B cell (primary cell): ENCODE measurements around the gene ERICH2. TPM values are rescaled to one million over a fixed set of nuclear protein-coding genes. Genes with fewer than 3 reads are reported as not detected.
A peak's percentile ranks its signal among the peaks of the same experiment; 100 is the strongest.

Experiments
- ATAC-seq: fragments of 200-7000 bp; cut with Tn5 transposase; one replicate; pipeline ENCODE4 v1.10.0; 2021; ENCODE audit warnings: low read depth, mild to moderate bottlenecking, moderate number of reproducible peaks, moderate library complexity
- CTCF ChIA-PET: fragments of 350-600 bp; sonication (Branson Sonifier 250); formaldehyde crosslinking; loops from one replicate; lab custom pipeline; 2021; ENCODE audit warnings: antibody characterized with exemption, inconsistent platforms; lab: Charles Lee
- POLR2A ChIA-PET: fragments of 350-600 bp; sonication (Branson Sonifier 250); formaldehyde crosslinking; loops from one replicate; lab custom pipeline; 2021; ENCODE audit warnings: antibody characterized with exemption; lab: Charles Lee
- DNase-seq: peaks from one replicate; pipeline ENCODE4 v3.0.0; 2013
- H2AFZ ChIP-seq: 2 replicates; pipeline ENCODE4 v1.6.1; 2012; ENCODE audit warnings: mild to moderate bottlenecking, low read depth, low read length; ENCODE audit not compliant: insufficient read depth, poor library complexity, severe bottlenecking
- H3K27ac ChIP-seq, 2 donors: 1 replicate in 1 of 2; 2 replicates in 1 of 2; pipeline ENCODE4 v1.5.1; 2012 to 2013; ENCODE audit warnings: low read length in 2 of 2, mild to moderate bottlenecking in 2 of 2, moderate library complexity in 1 of 2
- H3K27me3 ChIP-seq, 4 experiments: fragments of 200-600 bp in 1 of 4; sonication (generic) in 1 of 4; replicated peaks in 1 of 4; 1 replicate in 2 of 4; 2 replicates in 2 of 4; pipeline versions ENCODE4 v1.6.1 to v1.7.0; 2013 to 2016; ENCODE audit warnings: low read length in 3 of 4, mild to moderate bottlenecking in 2 of 4, mixed read lengths in 1 of 4, moderate library complexity in 1 of 4; ENCODE audit not compliant: insufficient read depth in 4 of 4, control insufficient read depth in 3 of 4; ENCODE audit errors: control extremely low read depth in 1 of 4
- H3K36me3 ChIP-seq, 2 experiments: replicated peaks in 1 of 2; 1 replicate in 1 of 2; 2 replicates in 1 of 2; pipeline versions ENCODE4 v1.6.1 to v1.7.1; 2013; ENCODE audit warnings: low read length in 1 of 2; ENCODE audit not compliant: insufficient read depth in 2 of 2, control insufficient read depth in 1 of 2; ENCODE audit errors: control extremely low read depth in 1 of 2, extremely low read depth in 1 of 2
- H3K4me1 ChIP-seq, 2 donors: fragments of 200-600 bp in 1 of 2; sonication (generic) in 1 of 2; 1 replicate in 1 of 2; 2 replicates in 1 of 2; pipeline versions ENCODE4 v1.5.1 to v1.6.1; 2013 to 2017; ENCODE audit warnings: low read length in 2 of 2; ENCODE audit not compliant: control insufficient read depth in 2 of 2, insufficient read depth in 2 of 2
- H3K4me2 ChIP-seq: replicated peaks from 2 replicates; pipeline ENCODE3; 2012; ENCODE audit warnings: mild to moderate bottlenecking, low read depth, low read length; ENCODE audit not compliant: poor library complexity, severe bottlenecking
- H3K4me3 ChIP-seq, 5 experiments: fragments of 200-600 bp in 1 of 5; sonication (generic) in 1 of 5; 1 replicate in 3 of 5; 2 replicates in 2 of 5; pipeline versions ENCODE4 v1.5.1 to v1.7.0; 2011 to 2016; ENCODE audit warnings: low read length in 4 of 5, mild to moderate bottlenecking in 4 of 5, low read depth in 2 of 5, control low read depth in 1 of 5, moderate library complexity in 1 of 5; ENCODE audit not compliant: insufficient read depth in 1 of 5; ENCODE audit errors: control extremely low read depth in 1 of 5, extremely low read depth in 1 of 5
- H3K79me2 ChIP-seq: fragments of 200-600 bp; sonication (generic); one replicate; pipeline ENCODE4 v1.6.0; 2016; ENCODE audit warnings: low read length; ENCODE audit not compliant: control insufficient read depth, insufficient read depth
- H3K9ac ChIP-seq: fragments of 200-600 bp; sonication (generic); 2 replicates; pipeline ENCODE4 v1.6.1; 2017; ENCODE audit warnings: mild to moderate bottlenecking, low read length, moderate library complexity
- H3K9me3 ChIP-seq, 3 donors: one replicate each; pipeline versions ENCODE4 v1.6.1 to v1.7.1; 2013; ENCODE audit warnings: low read length in 2 of 3; ENCODE audit not compliant: control insufficient read depth in 2 of 3, insufficient read depth in 1 of 3; ENCODE audit errors: control extremely low read depth in 1 of 3
- H4K20me1 ChIP-seq: 2 replicates; pipeline ENCODE4 v1.6.0; 2012; ENCODE audit warnings: mild to moderate bottlenecking, low read length; ENCODE audit not compliant: insufficient read depth, control insufficient read depth, poor library complexity, severe bottlenecking
- H3K27ac Mint-ChIP-seq: one replicate; pipeline ENCODE4 v1.8.0; 2021; ENCODE audit warnings: mixed read lengths
- H3K27me3 Mint-ChIP-seq: one replicate; pipeline ENCODE4 v1.8.0; 2021; ENCODE audit warnings: mixed read lengths
- H3K4me1 Mint-ChIP-seq: one replicate; pipeline ENCODE4 v1.8.0; 2021; ENCODE audit warnings: mixed read lengths
- H3K4me3 Mint-ChIP-seq: one replicate; pipeline ENCODE4 v1.8.0; 2021; ENCODE audit warnings: mixed read lengths
- H3K9me3 Mint-ChIP-seq: one replicate; pipeline ENCODE4 v1.8.0; 2022; ENCODE audit warnings: mixed read lengths; ENCODE audit not compliant: insufficient read depth
- EZH2 ChIP-seq: IDR thresholded peaks from 2 replicates; pipeline ENCODE4 v1.6.1; 2012; ENCODE audit warnings: borderline replicate concordance, low read depth, mild to moderate bottlenecking, moderate library complexity, low read length; ENCODE audit not compliant: insufficient read depth, poor library complexity, severe bottlenecking
- WGBS: methylation state at CpG from one replicate; pipeline ENCODE4 v1.1.5; 2013; ENCODE audit warnings: missing lambda C conversion rate; ENCODE audit not compliant: insufficient coverage; 5-methylcytosine and 5-hydroxymethylcytosine counted together
- intact Hi-C: fragments of 100-400 bp; cut with micrococcal nuclease; formaldehyde crosslinking; loops from one replicate; pipeline ENCODE4 v1.10.0; 2022
- polyA plus RNA-seq: library from polyadenylated mRNA; depleted of rRNA; stranded (reverse); fragments of >200 nt; gene quantifications from 2 replicates; pipeline ENCODE4 v1.2.3, GENCODE V29; 2012
- total RNA-seq, 2 donors: library from RNA; stranded (reverse); fragments of 120-200 nt in 1 of 2; gene quantifications; 1 replicate in 1 of 2; 2 replicates in 1 of 2; pipeline versions ENCODE4 v1.2.3 to v1.2.4, GENCODE V29; 2013 to 2022
- TF ChIP-seq, protein P1 (sequence below): fragments of 200-600 bp; IDR thresholded peaks from one replicate; pipeline ENCODE4 v1.8.0; 2022; ENCODE audit warnings: antibody characterized with exemption, mild to moderate bottlenecking

The ERICH2 gene
- total and polyA plus RNA-seq, 2 donors (not counting 1 experiment from before 2014, with no cell fraction given) = not detected

DNA sequence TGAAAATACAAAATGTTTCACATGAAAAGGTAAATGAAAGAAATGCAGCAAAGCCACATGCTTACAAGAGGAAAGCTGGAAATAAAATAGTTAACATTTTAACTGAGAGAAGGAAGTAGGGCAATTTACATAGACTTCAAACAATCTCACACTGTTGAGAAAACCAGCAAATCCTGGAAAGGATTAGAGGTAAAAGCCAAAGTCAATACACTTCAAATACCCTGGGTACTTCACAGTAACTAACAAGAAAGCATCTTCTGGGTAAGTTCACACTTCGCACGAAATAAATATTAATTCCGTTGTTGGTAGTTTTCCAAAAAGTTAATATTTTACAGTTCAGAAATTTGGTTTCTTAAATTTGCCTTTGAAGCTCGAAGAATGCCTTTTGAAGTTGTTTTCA lies 3.5 kb upstream of the ERICH2 start:
- peaks cover 0 to 3% (median 0%) of the 10 kb centered on the region in 3 donors for H3K9me3 ChIP-seq
- H3K4me2 ChIP-seq = no peak overlapping the region
- H3K9ac ChIP-seq = no peak overlapping the region
- ChIA-PET POLR2A (no interaction called here), CTCF (no interaction called here)
- Mint-ChIP-seq H3K4me1 (peaks cover 11% of the 10 kb centered on the region), H3K9me3 (no peaks in the 10 kb centered on the region), H3K4me3 (no peak overlapping the region), H3K27ac (no peak overlapping the region), H3K27me3 (peaks cover 37% of the 10 kb centered on the region)
- H4K20me1 ChIP-seq = no peaks in the 10 kb centered on the region
- no peak overlapping the region for H2AFZ ChIP-seq
- intact Hi-C loops = no loop called here
- peaks cover 0 to 16% (median 4%) of the 10 kb centered on the region in 4 experiments for H3K27me3 ChIP-seq
- TF ChIP-seq EZH2 = no peak
- TF ChIP-seq, protein P1, sequence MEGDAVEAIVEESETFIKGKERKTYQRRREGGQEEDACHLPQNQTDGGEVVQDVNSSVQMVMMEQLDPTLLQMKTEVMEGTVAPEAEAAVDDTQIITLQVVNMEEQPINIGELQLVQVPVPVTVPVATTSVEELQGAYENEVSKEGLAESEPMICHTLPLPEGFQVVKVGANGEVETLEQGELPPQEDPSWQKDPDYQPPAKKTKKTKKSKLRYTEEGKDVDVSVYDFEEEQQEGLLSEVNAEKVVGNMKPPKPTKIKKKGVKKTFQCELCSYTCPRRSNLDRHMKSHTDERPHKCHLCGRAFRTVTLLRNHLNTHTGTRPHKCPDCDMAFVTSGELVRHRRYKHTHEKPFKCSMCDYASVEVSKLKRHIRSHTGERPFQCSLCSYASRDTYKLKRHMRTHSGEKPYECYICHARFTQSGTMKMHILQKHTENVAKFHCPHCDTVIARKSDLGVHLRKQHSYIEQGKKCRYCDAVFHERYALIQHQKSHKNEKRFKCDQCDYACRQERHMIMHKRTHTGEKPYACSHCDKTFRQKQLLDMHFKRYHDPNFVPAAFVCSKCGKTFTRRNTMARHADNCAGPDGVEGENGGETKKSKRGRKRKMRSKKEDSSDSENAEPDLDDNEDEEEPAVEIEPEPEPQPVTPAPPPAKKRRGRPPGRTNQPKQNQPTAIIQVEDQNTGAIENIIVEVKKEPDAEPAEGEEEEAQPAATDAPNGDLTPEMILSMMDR = no peak
- ATAC-seq (no peak), DNase-seq (no peak)
- H3K36me3 ChIP-seq = no peaks in the 10 kb centered on the region
- peaks cover 12 to 17% of the 10 kb centered on the region in 2 donors for H3K4me1 ChIP-seq
- no peak overlapping the region for H3K27ac ChIP-seq
- no CpG with 5 or more reads among the region's 4 CpGs for WGBS
- no peak overlapping the region for H3K4me3 ChIP-seq
- H3K79me2 ChIP-seq = no peaks in the 10 kb centered on the region

DNA sequence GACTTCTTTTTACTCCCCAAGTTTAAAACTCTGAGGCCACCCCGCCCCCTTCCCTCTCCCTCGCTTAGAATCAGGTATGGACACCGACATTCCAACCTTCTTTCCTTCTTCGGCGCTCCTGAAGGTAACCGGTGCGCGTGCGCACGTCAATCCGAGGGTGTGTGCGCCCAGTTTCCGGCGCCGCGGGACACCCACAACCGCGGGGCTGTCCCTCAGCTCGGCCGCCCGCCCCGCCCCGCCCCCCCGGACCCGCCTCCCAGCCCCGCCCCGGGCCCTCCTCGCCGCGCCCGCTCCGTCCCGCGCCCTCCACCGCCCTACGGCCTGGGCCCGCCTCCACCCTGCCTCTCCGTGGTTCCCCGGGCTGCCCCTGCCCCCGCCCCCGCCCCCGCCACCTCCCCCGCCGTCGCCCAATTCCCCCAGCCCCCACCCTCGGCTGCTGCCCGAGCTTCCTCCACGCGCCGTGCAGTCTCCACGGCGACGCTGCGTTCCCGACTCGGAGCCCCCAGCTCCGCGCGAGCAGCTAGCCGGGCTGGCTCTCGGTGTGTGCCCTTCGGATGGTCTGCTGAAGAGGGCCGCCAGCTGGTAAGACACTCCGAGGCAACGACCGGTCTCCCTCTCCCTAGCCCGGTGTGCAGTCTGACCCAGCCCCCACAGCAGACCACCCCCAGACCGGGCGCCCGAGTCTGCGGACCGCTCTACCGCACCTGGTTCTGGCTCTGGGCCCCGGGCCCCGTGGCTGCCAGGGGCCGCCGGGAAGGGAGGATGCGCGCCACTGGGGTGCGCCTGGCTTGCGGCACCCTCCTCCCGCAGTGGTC lies 635 bp downstream of the ERICH2 start:
- Histone ChIP-seq H3K4me3 (peak overlapping the region; percentile 32 to 75 (median 67)), H3K27me3 (peaks cover 0 to 16% (median 4%) of the 10 kb centered on the region in 4 experiments), H4K20me1 (no peaks in the 10 kb centered on the region), H3K4me1 (peaks cover 12 to 17% of the 10 kb centered on the region in 2 donors), H3K79me2 (no peaks in the 10 kb centered on the region), H3K9me3 (peaks cover 0 to 3% (median 0%) of the 10 kb centered on the region in 3 donors), H3K4me2 (peak overlapping the region; percentile 97), H3K27ac (no peak overlapping the region), H2AFZ (peak overlapping the region; percentile 80), H3K9ac (peak overlapping the region; percentile 69), H3K36me3 (no peaks in the 10 kb centered on the region)
- ChIA-PET POLR2A (no interaction called here), CTCF (interaction anchor here (0.7 kb wide), 1 partner anchor 41 kb away, joined by 3 read pairs; no protein-coding TSS in a partner anchor)
- under 1% methylated on average over 53 of the region's 82 CpGs for WGBS
- DNase-seq (peak; percentile 67), ATAC-seq (peak; percentile 88)
- TF ChIP-seq EZH2 = no peak
- TF ChIP-seq, protein P1 = no peak
- Mint-ChIP-seq H3K9me3 (no peaks in the 10 kb centered on the region), H3K27ac (peak overlapping the region; percentile 32), H3K4me1 (peaks cover 11% of the 10 kb centered on the region), H3K27me3 (peaks cover 34% of the 10 kb centered on the region), H3K4me3 (peak overlapping the region; percentile 87)
- intact Hi-C loops = loop anchor here (5.0 kb wide), 1 partner anchor 46 kb away; the partner anchor contains the start of gene GAD1
